IPS-20b (cell line): ENCODE measurements around the gene C14orf132.
A peak's percentile ranks its signal among the peaks of the same experiment; 100 is the strongest.
"Not testable (repeated sequence)": the region's sequence is repeated elsewhere in the genome, so short reads cannot be mapped to it uniquely, and the experiment has no call there.

Experiments
- H3K27ac ChIP-seq: one replicate; pipeline ENCODE4 v1.5.1; 2013; ENCODE audit warnings: low read length
- H3K27me3 ChIP-seq: 2 replicates; pipeline ENCODE4 v1.6.1; 2013; ENCODE audit warnings: mild to moderate bottlenecking, low read length, inconsistent platforms; ENCODE audit not compliant: insufficient read depth
- H3K36me3 ChIP-seq: 2 replicates; pipeline ENCODE4 v1.6.1; 2013; ENCODE audit warnings: low read depth, mild to moderate bottlenecking, inconsistent platforms, low read length, moderate library complexity; ENCODE audit not compliant: insufficient read depth
- H3K4me1 ChIP-seq: 2 replicates; pipeline ENCODE4 v1.6.1; 2013; ENCODE audit warnings: mild to moderate bottlenecking, control low read depth, inconsistent platforms, low read length, moderate library complexity; ENCODE audit not compliant: insufficient read depth
- H3K4me3 ChIP-seq: 2 replicates; pipeline ENCODE4 v1.5.1; 2013; ENCODE audit warnings: mild to moderate bottlenecking, low read length, inconsistent platforms
- H3K9ac ChIP-seq: 2 replicates; pipeline ENCODE4 v1.6.1; 2013; ENCODE audit warnings: low read depth, mild to moderate bottlenecking, inconsistent platforms, low read length, moderate library complexity
- H3K9me3 ChIP-seq: 2 replicates; pipeline ENCODE4 v1.6.1; 2013; ENCODE audit warnings: mild to moderate bottlenecking, low read depth, low read length, inconsistent platforms; ENCODE audit not compliant: insufficient read depth

The C14orf132 gene

DNA sequence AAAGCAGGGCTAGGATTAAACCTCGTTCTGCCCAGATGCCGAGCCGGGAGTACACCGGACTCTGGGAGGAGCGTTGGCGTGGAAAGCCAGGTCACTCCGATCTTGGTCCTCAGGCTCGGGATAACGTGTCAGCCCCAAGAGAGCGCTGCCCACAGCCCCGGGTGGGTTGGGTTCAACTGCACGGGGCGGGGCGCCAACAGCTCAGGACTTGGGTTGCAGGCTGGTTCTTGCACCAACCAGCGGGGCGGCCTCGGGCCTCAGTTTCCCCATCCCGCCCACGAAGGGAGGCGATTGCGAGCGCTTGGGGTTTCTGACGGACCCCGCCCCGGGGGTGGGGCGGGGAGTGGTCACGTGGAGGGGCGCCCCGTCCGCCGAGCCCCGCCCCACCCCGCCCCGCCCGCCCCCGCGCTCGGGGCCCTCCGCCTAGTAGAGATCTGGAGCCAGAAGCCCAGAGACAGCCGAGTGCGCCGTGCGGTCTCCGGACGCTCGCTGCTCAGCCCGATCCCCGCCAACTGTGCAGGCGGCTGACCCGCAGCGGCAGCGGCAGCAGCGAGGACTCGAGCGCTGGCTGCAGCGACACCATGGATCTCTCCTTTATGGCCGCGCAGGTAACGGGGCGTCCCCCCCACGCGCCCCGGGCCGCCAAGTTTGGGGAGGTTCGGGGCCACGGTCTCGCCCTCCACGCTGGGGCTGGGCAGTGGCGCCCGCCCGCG, at the start of gene C14orf132:
TSS of gene C14orf132 (plus strand) at position 443 of the 713 bp plus-strand sequence. CDS start at position 582, 139 bp downstream.
- Histone ChIP-seq H3K9ac (peak within 1 kb of the TSS; percentile 82), H3K9me3 (no peaks in the 10 kb centered on the region), H3K4me1 (peaks cover 9% of the 10 kb centered on the region; the same call in 1 of the 2 replicates), H3K27ac (no peak within 1 kb of the TSS), H3K36me3 (peaks cover 6% of the 10 kb centered on the region; the same call in 1 of the 2 replicates), H3K27me3 (peaks cover 56% of the 10 kb centered on the region), H3K4me3 (peak within 1 kb of the TSS; percentile 73)

DNA sequence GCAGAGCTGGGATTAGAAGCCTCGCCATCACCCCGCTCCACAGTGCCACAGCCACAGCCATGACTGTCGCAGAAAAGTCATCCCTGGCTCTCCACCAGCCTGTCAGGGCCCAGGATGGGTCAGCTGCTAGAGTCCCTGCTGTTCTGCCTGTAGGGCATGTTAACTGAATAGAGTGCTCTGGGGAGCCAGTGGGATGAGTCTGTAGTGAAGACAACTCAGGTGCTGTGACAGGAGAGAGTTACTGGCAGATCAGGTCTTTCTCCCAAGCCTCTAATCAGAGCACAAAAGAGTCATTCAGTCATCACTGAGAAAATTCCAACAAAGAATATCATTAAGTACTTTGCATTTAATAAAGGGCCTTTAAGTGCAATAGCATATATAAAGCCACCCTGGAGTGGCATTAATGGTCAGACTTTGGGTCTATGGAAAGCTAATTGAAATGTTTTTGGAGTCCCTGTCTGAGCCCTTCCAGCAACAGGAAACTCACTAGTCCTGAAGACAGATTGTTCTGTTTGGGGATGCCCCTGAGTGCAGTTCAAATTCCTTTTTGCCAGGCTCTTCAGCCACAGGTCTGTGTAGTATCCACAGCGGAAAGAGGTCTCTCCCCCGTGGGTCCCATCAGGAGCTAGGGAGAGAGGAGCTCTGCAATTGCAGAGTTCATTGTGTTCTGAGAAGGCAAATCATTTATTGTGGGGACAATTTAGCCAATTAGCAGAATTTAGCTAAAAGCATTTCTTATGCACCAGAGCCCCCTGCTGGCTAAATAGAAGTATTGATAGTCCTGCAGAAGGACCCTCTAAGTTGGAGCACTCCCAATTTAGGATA, 45.2 kb upstream of the C14orf132 start:
- H3K4me1 ChIP-seq = peaks cover 14% of the 10 kb centered on the region; the same call in 1 of the 2 replicates
- H3K27me3 ChIP-seq = no peaks in the 10 kb centered on the region
- H3K27ac ChIP-seq = no peak overlapping the region
- no peaks in the 10 kb centered on the region for H3K36me3 ChIP-seq
- peak overlapping the region; percentile 37; the same call in 1 of the 2 replicates for H3K4me3 ChIP-seq
- peak overlapping the region; percentile 54; the same call in 1 of the 2 replicates for H3K9ac ChIP-seq
- H3K9me3 ChIP-seq = peaks cover 19% of the 10 kb centered on the region

DNA sequence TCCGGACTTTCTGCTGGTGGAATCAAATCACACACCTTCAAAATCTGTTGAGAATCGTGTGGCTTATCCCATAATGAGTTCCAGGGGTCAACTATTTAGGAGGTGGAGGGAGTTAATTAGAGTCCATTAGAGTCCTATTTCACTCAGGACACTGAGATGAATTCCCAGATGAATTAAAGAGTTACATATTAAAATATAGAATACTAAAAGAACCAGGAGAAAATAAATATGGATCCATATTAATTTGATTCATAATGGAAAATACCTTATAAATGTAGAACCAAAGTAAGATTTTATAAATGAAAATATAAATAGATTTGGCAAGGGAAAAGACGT, 44.6 kb upstream of the C14orf132 start:
- Histone ChIP-seq H3K27me3 (no peaks in the 10 kb centered on the region), H3K4me1 (peaks cover 14% of the 10 kb centered on the region; the same call in 1 of the 2 replicates), H3K4me3 (no peak overlapping the region), H3K9ac (no peak overlapping the region), H3K27ac (no peak overlapping the region), H3K36me3 (no peaks in the 10 kb centered on the region), H3K9me3 (peaks cover 19% of the 10 kb centered on the region)

DNA sequence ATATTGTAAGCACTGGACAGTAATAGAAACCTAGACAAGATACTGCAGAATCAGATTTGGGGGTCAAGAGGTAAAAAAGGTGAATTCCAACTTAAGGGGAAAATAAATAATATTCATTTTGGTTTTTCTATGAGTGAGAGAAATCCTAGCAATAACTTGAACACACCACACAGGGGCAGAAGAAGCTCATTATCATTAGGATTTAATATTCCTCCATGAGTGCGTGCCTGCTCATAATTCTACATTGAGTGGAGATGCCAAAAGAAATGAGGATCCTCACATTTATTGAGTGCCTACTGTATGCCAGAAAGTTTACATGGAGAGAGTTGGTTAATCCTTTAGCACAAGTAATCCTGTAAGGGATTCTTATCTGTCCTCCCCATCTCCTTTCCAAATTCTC, 40.5 kb upstream of the C14orf132 start:
- H3K36me3 ChIP-seq = no peaks in the 10 kb centered on the region
- H3K27ac ChIP-seq = no peak overlapping the region
- no peak overlapping the region for H3K9ac ChIP-seq
- H3K4me3 ChIP-seq = no peak overlapping the region
- H3K4me1 ChIP-seq = peaks cover 4% of the 10 kb centered on the region; the same call in 1 of the 2 replicates
- H3K9me3 ChIP-seq = no peaks in the 10 kb centered on the region
- H3K27me3 ChIP-seq = no peaks in the 10 kb centered on the region

DNA sequence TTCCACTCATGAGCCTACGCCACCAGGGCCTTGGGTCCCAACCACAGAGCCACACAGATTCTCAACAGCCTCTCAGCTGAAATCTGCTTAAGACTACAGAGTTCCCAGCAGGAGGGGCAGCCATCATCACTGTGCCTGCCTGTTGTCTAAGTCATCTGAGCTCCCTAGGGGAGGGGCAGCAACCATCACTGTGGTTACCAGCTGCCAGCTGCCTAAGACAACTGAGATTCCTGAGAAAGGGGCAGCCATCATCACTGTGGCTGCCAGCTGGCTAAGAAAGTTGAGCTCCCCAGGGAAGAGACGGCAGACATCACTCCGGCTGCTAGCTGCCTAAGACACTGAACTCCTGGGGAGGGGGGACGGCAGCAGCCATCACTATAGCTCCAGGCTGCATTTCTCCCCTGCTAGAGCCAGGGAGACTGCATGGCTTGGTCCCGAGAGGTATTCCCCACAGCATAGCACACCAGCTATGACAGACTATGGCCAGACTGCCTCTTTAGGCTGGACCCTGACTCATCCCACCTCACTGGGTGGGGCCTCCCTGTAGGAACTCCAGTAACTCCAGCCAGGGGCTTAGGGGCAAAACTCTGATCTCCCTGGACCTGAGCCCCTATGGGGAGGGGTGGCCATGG, 37.2 kb upstream of the C14orf132 start:
- H3K9ac ChIP-seq = no peak overlapping the region
- H3K9me3 ChIP-seq = no peaks in the 10 kb centered on the region
- H3K36me3 ChIP-seq = no peaks in the 10 kb centered on the region
- no peaks in the 10 kb centered on the region for H3K4me1 ChIP-seq
- H3K4me3 ChIP-seq = no peak overlapping the region
- no peaks in the 10 kb centered on the region for H3K27me3 ChIP-seq
- H3K27ac ChIP-seq = no peak overlapping the region

DNA sequence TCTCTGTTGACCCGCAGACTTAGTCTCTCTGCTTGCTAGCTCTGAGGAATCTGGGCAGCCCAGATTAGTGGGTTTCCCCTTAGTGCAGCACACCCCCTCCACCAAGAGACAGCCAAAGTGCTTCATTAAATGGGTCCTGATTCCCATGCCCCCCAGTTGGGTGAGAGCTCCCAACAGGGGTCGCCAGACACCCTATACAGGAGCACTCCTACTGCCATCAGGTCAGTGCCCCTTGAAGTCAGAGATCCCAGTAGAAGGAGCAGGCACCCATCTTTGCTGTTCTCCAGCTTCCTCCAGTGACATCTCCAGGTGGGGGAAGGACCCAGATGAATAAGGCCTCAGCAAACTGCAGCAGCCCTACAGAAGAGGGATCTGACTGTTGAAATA, 36.7 kb upstream of the C14orf132 start:
- Histone ChIP-seq H3K36me3 (no peaks in the 10 kb centered on the region), H3K4me3 (no peak overlapping the region), H3K27ac (no peak overlapping the region), H3K4me1 (no peaks in the 10 kb centered on the region), H3K27me3 (no peaks in the 10 kb centered on the region), H3K9me3 (no peaks in the 10 kb centered on the region), H3K9ac (no peak overlapping the region)

DNA sequence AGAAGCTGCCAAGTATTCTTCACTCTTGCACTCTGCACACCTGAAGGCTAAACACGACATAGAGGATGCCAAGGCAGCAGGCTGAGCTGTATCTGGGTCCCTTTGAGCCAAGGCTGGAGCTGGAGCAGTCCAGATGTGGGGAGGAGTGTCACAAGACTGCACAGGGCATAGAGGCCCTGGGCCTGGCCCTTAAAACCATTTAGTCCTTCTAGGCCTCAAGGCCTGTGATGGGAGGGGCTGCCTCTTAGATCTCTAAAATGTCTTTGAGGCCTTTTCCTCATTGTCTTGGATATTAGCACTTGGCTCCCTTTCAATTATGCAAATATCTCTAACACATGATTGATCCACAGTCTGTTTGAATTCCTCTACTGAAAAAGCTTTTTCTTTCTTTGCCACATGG, 28.0 kb upstream of the C14orf132 start:
- H3K27ac ChIP-seq = no peak overlapping the region
- no peak overlapping the region for H3K4me3 ChIP-seq
- no peaks in the 10 kb centered on the region for H3K36me3 ChIP-seq
- no peaks in the 10 kb centered on the region for H3K27me3 ChIP-seq
- H3K9ac ChIP-seq = no peak overlapping the region
- H3K4me1 ChIP-seq = no peaks in the 10 kb centered on the region
- H3K9me3 ChIP-seq = peaks cover 25% of the 10 kb centered on the region

DNA sequence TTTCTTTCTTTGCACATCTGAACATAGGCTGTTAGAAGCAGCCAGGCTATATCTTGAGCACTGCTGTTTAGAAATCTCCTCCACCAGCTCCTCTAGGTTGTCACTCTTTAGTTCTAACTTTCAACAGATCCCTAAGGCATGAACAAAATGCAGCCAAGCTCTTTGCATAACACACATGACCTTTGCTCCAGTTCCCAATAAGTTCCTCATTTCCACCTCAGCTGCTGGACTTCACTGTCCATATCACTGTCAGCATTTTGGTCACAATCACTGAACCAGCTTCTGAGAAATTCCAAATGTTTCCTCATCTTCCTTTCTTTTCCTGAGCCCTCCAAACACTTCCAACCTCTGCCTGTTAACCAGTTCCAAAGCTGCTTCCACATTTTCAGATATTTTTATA, 27.6 kb upstream of the C14orf132 start:
- Histone ChIP-seq H3K4me1 (no peaks in the 10 kb centered on the region), H3K4me3 (no peak overlapping the region), H3K9me3 (peaks cover 25% of the 10 kb centered on the region), H3K27me3 (no peaks in the 10 kb centered on the region), H3K9ac (no peak overlapping the region), H3K27ac (no peak overlapping the region), H3K36me3 (no peaks in the 10 kb centered on the region)

DNA sequence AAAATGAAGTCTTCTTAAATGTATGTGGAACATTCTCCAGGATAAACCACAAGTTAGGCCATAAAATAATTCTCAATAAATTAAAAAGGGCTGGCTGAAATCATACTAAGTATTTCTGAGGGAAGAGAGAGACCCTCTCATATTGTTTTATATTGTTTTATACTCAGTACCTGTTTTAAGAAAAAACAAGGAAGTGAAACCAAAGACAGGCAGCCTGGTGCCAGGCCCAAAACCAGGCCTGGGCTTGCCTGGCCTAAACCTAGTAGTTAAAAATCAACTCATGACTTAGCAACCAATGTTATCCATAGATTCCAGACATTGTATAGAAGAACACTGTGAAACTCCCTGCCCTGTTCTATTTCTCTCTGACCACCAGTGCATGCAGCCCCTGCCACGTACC, 26.4 kb upstream of the C14orf132 start:
- not testable (repeated sequence) for H3K36me3 ChIP-seq

DNA sequence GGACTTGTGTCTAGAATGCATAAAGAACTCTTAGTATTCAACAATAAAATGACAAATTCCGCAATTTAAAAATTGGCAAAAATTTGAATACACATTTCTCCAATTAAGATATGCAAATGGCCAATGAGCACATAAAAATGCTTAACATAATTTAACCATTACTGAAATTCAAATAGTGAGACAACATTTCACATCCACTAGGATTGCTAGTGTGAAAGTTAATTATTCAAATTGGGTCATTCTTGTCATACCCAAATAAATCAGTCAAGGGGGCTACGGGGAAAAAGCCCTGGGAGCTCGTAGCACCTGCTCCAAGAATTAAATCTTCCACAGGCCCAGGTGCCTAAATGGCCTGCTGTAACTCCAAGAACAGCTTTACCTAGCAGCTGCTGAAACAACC, 25.0 kb upstream of the C14orf132 start:
- H3K27ac ChIP-seq = no peak overlapping the region
- H3K4me3 ChIP-seq = no peak overlapping the region
- peaks cover 25% of the 10 kb centered on the region for H3K9me3 ChIP-seq
- H3K4me1 ChIP-seq = no peaks in the 10 kb centered on the region
- no peak overlapping the region for H3K9ac ChIP-seq
- H3K36me3 ChIP-seq = no peaks in the 10 kb centered on the region
- no peaks in the 10 kb centered on the region; the same call in 1 of the 2 replicates for H3K27me3 ChIP-seq

More for the DNA sequence above, 26.4 kb upstream of the C14orf132 start:
- not testable (repeated sequence) for H3K4me1 ChIP-seq, H3K27ac ChIP-seq, H3K4me3 ChIP-seq, H3K27me3 ChIP-seq, H3K9ac ChIP-seq
- H3K9me3 ChIP-seq = peaks cover 25% of the 10 kb centered on the region

DNA sequence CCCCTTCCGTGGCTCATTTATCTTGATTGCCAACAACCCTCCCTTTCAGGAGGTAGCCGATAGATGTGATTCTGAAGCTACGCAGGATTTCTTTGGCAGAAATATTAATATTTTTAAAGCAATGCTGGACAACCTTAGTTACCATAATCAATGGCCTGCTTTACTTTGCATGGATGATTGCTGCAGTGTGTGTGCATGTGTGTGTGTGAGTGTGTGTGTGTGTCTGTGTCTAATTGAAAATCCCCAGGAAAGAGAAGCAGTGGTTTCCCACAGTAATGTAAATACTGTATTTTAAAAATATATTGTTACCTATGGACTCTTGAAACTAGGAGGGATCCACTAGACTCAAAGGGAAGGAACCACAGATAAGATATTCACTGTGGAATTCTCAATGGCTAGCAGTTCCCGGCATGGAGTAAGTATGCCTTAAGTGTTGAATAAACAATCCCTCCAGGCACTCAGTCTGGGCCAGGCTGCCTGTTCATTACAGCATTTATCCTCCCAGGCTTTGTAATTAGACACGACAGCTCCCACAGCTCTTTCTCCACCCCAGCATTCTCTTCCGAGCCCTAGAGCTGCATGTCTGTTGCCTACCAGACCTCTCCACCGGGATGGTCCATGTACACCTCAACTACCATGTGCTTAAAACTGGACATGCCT, 22.5 kb upstream of the C14orf132 start:
- Histone ChIP-seq H3K4me1 (no peaks in the 10 kb centered on the region), H3K27ac (no peak overlapping the region), H3K4me3 (no peak overlapping the region), H3K9me3 (peaks cover 6% of the 10 kb centered on the region), H3K27me3 (no peaks in the 10 kb centered on the region; the same call in 1 of the 2 replicates), H3K36me3 (no peaks in the 10 kb centered on the region), H3K9ac (no peak overlapping the region)
